GM12872 (cell line): ENCODE results near the gene VOPP1.

Experiments
- TF ChIP-seq, protein P1 (sequence below): IDR thresholded peaks from 3 replicates; pipeline ENCODE4 v1.5.1; 2011; ENCODE audit warnings: low read depth, mild to moderate bottlenecking, low read length, moderate library complexity; ENCODE audit not compliant: insufficient read depth

VOPP1 gene

GRCh38 chr7:55593172-55593514 is 20.8 kb upstream of the VOPP1 start:
- TF ChIP-seq, protein P1, sequence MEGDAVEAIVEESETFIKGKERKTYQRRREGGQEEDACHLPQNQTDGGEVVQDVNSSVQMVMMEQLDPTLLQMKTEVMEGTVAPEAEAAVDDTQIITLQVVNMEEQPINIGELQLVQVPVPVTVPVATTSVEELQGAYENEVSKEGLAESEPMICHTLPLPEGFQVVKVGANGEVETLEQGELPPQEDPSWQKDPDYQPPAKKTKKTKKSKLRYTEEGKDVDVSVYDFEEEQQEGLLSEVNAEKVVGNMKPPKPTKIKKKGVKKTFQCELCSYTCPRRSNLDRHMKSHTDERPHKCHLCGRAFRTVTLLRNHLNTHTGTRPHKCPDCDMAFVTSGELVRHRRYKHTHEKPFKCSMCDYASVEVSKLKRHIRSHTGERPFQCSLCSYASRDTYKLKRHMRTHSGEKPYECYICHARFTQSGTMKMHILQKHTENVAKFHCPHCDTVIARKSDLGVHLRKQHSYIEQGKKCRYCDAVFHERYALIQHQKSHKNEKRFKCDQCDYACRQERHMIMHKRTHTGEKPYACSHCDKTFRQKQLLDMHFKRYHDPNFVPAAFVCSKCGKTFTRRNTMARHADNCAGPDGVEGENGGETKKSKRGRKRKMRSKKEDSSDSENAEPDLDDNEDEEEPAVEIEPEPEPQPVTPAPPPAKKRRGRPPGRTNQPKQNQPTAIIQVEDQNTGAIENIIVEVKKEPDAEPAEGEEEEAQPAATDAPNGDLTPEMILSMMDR: no peak

DNA sequence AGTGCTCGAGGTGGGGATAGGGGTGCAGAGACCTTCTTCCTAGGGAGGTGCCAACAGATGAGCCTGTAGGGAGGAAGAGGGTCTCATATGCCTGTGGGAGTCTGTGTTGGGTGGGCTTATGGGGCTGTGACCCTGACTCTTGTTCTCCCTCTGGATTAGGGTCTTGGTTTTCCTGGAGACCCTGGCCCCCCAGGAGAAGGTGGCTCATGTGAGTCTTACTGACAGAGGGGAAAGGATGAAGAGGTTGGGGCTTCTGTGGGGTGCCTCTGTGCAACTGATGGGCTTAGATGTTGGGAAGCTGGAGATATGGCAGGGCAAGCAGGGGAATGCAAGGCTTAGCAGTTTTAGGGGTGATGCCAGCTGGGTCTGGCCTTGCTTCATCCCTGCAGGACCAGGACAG is 20.2 kb upstream of the VOPP1 start:
- TF ChIP-seq, protein P1: no peak

- TF ChIP-seq, protein P1: no peak
Measured at GRCh38 chr7:55591282-55591931, 19.1 kb upstream of the VOPP1 start.

DNA sequence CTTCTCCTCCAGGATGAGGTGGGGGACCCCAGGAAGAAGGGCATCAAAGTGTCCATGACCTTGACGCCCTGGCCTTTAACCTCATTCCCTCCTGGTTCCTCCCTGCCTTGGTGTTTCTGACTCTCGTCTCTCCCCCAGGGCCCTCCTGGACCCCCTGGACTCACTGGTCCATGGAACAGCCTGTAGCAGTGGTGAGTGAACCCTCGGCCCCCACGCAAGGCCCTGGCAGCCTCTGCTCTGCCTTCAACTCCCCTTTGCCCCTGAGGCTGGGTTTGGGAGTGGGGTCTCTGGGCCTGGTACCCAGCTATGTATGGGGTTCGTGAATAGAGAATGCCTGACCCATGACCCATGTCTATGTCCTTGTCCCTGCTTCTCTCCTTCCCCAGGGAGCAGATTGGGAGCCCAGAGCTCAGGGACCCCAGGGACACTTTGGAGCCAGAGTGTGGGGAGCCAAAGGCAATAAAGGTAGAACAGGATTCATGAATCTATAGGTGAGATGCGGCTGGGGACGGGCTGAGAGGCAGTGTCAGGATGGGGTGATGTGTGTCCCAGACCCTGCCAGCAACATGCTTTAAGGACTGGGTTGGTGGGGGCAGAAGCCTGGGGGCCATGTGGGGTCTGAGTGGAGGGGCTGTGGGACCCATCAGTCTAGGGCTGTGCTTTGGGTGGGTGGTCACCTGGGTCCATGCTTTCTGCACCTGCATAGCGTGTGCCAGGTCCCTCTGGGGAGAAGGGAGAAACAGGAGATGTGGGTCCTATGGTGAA is 18.4 kb upstream of the VOPP1 start:
- TF ChIP-seq, protein P1: no peak

DNA sequence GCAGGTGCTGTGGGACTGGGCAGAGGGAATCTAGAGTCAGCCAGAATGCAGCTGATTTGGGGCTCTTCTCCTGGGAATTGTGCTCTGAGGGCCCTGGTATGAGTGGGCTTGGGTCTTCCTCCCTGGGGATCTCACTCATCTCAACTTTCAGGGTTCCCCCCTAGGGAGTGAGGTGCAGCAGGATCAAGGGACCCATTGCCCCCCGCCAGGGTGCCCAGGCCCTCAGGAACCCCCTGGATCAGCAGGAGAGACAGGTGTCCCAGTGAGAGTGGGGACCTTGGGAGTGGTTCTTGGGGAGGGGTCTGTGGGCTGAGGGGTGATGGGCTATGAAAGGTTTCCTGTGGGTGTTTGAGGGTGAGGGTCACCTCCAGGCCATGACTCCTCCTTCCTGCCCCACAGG is 17.6 kb upstream of the VOPP1 start:
- TF ChIP-seq, protein P1: no peak

DNA sequence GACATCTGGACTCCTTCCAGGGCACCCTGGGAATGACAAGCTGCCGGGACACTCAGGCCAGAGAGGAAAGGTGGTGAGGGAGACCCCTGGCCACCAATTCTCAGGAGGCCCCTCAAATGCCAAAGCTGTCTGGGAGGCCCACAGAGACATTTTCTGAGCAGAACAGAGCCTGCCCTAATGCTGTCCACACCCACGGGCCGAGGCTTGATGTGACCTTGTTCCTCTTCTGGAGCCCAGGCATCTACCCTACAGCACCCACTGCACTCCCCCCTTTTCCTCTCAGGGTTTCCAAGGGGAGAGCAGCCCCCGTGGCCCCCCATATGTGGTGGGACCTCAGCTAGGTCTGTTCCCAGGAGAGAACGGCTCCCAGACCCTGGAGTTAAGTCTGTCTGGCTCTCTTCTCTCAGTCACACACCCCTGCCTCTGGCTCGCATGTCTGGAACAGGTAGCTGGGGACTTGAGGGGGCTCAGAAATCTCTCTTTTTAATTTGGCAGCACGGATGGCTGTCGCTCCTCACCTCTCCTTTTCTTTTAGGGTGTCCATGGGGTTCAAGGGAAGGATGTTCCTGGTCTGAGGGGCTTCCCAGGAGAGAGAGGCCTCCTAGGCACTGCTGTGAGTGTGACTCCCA is 16.8 kb upstream of the VOPP1 start:
- TF ChIP-seq, protein P1: no peak

GRCh38 chr7:55588379-55588699 is 16.0 kb upstream of the VOPP1 start:
- TF ChIP-seq, protein P1: no peak
